DMS153 (cell line): ENCODE measurements around the gene CSF1.

Experiments used
- DNase-seq: peaks from one replicate; lab custom pipeline; 2025; lab: John Stamatoyannopoulos, UW

The CSF1 gene

DNA sequence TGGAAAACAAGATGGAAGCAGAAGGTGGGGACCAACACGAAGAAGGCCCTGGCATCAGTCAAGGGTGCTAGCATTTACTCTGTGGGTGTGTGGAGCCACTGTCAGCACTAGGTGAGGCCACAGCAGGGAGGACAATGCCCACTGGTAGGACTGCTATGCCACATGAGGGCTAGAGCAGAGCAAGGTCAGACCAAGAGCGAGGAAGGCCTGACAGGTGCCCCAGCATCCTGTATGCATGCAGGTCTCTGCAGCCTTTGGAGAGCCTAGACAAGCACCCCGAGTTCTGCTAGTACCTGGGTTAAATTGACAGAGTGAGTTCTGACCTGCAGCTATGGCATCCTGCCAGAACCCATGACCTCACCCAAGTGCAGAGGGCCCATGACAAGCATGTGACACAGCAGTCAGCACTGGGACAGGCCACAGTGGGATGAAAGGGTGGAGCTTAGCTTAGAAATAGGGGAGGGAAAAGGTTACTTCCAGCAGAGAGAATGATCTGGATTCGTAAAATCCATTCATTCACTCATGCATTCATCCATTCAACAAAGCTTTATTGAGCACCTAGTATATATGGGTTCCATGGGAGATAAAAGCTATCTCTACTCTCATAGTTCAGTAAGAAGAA lies 9.0 kb upstream of the CSF1 start:
- DNase-seq, result no peak

DNA sequence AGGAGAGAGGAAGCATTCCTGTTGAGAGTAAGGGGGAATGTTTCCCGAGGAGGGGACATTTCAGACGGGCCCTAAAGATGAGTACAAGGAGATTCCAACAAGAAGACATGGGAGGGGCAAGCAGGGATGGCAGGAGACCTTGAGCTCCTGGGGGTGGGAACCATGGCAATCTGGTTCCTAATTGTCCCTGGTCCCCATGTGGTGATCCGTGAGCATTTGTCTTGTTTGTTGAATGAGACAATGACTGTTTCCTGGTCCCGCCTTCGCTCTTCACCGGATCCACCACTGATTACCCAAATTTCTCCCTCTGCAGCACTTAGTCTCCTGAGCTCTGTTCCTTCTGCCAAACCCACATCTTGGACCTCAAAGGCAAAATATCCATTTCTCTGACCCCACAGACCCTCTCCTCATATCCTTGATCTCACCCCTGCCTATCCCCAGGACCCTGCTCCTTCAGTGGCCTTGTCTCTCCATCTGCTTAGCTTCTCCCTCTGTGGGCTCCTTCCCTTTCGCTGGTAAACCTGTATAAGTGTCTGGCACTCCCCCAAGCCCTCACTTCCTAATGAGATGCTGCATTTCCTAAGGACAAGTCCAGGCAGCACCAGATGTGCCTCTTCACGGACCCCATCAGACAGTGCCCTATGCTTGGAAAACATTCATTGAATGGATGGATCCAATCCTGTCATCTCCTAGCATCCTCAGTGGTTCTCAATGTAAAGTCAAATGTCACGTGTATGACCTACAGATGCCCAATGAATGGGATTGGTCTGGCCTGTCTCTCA lies 8.3 kb upstream of the CSF1 start:
- DNase-seq, result no peak

DNA sequence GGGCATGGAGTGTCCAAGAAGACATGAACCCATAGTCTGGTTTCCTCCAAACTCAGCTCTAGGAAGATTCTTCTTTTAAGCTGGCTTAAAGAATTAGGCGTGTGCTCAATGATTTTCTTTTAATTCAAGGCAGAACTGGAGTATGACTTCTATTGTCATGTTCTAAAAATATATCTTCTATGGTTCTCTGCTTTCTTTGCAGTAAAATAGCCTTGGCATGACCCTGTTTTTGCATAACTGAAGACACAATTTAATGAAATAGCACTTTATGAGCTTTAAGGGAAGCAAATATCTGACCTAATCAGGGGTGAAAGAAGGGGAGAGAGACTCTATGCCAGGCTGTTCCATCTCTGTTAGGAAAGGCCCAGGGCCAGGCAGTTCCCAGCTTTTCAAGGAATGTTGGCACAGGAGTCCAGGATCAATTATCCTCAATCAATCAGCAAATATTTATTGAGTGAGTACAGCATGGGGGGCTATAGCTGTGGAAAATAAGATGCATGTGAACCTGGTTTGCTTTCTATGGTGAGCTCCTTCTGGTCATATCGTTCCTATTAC lies 7.2 kb upstream of the CSF1 start:
- no peak for DNase-seq

DNA sequence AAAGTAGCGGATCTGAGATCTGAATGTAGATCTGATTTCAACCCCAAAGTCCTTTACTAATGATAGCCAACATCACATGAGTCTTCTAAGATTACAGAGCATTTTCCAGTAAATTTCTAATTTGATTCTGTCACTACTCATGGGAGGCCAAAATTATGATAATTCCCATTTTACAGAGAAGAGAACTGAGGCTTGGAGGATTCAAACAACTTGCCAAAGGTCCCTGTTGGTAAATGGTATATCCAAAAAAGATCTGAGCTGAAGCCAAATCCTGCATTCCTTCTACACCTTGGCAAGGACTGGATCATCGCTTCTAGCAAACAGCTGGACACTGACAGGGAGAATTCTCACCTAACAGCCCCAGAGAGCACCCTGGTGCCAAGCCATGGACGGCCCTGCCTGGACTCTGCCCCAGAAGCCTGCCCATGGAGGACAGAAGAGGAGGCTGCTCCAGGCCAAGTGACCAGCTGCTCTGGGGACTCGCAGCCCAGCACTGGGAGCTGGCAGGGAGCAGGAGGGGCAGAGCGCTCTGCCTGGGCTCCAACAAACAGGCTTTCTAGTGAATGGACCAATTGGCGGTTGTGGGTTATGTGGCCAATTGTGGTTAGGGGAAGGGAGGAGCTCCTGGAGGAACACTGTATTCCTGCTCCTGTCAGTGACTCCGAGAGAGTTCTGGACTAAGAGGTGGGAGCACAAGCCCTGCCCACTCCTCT lies 6.4 kb upstream of the CSF1 start:
- no peak for DNase-seq

DNA sequence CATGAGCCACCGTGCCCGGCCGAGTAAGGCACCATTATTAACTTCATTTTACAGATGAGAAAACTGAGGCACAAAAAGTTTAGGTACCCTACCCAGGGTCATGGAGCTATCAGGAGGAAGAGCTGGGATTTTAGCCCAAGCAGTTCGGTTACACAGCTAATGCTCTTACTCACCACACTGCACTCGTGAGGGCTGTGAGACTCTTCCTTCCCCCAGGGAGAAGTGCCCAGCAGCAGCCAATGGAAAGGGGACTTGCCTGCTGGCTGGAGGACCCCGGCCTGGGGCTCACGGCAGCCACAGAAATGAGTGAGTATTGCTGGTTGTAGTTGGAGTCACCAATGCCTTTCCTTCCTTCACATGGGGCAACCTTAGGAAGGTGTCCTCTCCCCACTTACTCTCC lies 5.2 kb upstream of the CSF1 start:
- no peak for DNase-seq

DNA sequence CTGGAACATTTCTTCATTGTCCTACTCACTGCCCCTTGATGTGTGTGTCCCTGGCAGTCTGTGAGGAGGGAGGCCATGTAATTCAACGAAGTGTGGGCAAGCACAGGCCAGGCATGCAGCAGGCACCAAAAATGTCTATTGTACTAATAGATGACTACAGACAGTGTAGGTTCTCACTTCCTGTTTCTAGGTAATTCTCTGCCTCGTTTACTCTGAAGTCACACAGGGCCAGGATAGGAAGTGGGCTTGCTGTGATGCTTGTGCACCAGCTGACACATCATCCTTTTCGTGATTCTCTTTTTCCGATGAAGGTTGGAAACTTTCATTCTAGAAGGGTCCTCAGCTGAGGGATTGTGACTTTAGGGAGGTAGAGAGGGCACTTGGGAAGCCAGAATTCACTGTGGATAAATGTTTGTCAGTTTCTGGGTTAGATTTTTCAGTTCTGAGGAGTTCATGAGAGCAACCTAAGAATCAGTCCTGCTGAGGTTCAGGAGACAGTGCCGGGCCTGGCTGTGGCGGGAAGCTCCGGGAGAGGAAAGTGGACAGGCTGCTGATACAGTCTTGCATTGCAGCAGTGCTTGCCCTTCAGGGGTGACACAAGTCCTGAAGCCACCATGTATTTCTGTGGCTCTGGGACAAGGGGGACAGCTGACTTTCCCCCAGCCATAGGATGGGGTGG lies 4.3 kb upstream of the CSF1 start:
- no peak for DNase-seq

DNA sequence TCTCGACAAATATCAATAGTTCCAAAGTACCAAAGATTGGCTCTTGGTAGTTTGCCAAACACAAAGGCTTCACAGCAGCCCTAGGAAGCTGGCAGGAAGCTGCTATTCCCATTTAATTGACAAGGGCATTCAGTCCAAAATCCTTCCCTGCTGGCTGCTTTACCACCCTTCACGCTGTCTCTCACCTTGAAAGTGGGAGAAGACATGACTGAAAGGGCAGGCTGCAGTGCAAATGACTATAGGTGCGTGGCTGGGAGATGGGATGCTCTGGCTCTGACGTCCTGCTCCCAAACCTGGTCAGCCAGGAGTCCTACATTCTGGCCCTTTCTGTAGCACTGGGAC lies 3.8 kb upstream of the CSF1 start:
- DNase-seq, result no peak

DNA sequence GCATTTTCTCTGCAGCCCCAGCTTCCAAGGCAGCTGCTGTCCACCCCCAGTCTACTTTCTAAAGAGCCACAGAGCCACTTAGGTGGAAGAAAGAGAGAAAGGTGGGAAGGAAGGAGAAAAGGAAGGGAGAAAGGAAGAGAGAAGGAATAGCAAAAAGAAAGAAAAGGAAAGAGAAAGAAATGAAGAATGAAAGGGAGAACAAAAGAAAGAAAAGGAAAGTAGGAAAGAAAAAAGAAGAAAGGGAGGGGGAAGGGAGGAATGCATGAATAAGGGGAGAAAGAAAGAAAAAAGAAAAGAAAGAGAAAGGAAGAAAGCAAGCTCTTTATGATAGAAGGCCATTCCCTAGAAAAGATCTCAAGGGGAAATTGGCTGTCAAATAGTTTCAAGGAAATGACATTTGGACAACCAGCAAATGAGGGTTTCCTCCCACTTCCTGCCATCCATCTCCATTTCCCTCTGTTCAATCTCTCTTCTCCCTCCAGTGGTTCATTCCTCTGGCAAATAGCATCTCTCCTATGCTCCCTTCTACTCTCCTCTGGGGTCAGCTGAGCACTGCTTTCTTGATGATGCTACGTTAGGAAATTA lies 3.4 kb upstream of the CSF1 start:
- no peak for DNase-seq

DNA sequence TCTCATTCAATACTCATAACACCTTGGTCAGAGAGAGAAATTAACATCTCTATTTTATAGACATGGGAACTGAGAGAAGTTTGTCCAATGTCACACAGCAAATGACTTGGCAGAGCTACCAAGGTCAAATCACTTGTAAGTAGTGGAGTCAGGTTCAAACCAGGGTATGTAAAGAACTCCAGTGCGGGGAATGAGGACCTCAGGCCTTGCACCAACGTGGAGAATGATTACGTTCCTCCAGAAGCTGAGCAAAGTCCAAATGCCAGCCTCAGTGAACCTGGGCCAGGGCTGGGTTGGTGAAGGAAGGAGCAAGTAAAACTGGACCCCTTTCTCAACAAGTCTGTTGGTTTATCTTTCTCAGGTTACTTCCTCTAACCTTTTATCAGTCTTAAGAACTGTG lies 1.8 kb upstream of the CSF1 start:
- DNase-seq, result no peak

DNA sequence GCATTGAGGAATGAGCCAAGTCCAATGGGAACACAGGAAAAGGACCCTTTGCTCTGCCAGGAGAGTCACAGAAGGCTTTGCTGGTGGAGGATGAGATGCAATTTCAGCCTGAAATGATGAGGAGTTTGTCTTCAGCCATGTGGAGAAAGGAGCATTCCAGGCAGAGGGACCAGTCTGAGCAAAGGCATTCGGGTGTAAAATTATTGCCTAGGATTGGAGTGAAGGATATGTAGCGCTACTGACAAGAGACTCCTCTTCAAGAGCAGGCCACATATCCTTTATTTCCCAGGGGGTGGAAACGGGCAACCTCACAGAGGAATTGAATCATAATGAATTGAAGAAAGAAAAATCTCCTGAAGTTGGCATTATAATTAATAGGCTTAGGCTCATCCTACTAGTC lies 1.1 kb upstream of the CSF1 start:
- DNase-seq, result no peak

DNA sequence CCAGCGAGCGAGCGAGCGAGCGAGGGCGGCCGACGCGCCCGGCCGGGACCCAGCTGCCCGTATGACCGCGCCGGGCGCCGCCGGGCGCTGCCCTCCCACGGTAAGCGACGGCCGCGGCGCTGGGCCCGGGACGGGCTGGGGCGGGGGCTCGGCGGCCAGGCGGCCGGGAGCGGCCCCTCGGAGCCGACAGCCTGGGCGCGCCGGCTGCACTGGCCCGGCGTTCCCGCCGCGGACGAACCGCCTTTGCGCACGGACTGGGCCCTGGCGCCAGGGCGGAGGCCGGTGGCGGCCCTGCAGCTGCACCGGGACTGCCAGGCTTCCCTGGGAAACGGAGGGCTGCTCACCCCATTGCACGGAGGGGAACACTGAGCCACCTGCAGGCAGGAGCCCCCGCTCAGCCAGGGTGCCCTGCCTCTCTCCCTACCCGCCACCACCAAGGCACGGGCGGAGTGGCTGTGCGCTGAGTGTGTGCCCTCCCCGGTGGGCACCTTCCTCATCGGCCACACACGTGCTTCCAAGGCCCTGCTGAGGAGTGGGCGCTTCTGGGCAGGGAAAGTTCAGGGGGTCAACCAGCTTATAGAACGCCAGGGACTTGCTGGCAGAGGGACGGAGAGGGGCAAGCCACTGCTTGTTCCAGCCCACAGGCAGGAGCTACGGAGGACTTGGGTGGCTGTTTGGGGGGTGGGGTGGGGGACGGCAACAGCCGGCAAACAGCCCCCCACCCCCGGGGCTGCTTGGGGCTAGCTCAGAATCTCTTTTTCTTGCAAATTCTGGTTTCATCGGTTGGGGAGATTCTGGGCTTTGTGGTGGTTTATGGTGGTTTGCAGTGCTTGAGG lies 532 bp downstream of the CSF1 start:
- no peak for DNase-seq

DNA sequence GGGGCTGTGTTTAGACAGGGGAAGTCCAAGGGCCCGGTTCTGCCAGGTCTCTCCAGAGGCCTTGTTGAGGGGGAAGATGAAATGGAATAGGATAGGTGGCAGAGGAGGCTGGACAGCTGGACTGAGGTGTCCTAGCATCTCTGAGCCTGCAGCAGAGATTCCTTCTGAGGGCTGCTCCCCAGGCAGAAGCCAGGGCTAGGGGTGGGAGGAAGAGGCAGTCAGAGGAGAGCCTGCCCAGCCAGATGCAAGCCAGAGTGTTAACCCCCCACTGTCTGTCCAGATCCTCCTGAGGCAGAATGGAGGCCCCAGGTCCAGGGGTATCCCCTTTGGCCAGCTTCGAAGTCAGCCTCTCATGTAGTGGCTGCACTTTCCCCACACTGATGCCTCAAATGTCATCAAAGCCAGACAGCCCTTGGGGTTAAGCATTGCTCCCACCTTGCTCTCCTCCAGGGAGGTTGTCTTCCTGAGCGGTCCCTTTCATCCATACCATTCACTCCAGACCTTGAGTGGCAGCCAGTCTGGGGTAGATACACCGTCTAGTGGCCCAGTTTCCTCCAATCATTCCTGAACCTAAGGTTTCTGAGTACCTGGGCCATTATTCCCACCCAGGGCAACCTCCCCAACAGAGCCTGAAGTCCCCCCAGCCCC lies 1.7 kb downstream of the CSF1 start:
- DNase-seq, result no peak

DNA sequence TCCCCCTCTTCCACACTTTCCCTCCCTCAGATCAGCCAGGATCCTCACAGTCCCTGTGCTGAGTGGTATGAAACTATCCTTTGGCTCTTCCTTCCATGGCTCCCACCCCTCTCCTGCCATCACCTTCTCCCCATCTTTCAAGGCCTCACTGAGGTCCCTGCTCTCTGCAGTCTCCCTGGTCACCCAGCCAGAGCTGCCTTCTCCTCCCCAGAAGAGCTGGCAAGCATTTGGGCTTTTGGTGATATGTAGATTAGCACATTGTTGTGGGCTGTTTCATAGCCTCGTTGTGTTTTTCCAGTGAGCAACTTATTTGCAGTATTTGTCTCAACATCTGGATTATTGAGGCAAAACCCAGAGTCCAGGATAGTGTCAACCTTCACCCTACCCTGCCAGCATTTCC lies 2.2 kb downstream of the CSF1 start:
- DNase-seq, result no peak

DNA sequence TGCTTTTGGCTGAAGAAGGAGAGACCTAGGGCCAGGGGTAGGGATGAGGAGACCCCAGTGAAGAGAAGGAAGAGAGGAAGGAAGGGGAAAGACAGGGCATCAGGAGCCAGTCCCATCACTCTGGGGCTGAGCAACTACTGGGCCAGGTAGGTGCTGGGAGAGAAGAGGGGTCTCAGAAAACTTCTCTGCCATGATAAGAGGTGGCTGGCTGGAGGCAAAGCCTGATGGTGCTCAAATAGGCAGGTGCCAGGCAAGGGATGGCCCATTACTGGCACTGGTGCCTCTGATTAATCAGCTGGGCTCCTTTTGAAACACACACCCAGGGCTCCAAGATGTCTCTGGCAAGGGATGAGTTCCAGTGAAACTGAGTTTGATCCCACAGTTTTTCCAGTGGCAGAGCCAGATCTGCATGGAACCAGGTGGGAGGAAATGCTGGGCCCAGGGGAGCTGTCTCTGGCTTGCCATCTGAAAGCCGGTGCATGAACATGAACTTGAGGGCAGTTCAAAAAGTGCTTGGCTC lies 2.8 kb downstream of the CSF1 start:
- DNase-seq, result no peak

DNA sequence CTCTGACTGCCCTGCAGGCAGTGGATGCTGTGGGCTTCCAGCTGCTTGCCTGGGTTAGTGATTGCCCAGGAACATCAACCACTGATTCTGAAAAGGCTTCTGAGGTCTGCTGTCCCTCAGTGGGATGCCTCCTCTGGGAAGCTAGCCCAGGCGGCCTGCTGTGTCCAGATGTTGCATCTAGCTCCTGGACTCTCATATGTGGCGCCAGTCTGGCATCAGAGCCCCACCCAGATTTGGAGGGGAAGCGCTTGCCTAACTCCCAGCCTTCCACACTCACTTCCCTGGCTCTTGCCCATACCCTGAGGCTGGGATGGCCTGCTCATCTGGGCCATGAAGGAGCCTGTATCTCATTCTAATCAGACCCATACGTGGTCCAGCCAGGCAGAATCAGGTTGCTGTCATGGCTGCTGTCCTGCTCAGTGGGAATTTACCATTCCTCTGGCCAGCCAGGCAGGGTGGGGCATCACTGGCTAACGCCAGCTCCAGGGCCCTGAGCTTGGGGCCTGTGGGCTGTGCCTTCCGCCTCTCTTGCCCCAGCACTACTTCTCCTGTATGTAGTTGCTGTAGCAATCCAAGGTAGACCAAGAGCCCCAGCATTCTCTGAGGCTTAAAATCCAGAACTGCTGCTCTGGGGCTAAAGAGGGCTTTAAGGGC lies 4.1 kb downstream of the CSF1 start:
- DNase-seq, result no peak

DNA sequence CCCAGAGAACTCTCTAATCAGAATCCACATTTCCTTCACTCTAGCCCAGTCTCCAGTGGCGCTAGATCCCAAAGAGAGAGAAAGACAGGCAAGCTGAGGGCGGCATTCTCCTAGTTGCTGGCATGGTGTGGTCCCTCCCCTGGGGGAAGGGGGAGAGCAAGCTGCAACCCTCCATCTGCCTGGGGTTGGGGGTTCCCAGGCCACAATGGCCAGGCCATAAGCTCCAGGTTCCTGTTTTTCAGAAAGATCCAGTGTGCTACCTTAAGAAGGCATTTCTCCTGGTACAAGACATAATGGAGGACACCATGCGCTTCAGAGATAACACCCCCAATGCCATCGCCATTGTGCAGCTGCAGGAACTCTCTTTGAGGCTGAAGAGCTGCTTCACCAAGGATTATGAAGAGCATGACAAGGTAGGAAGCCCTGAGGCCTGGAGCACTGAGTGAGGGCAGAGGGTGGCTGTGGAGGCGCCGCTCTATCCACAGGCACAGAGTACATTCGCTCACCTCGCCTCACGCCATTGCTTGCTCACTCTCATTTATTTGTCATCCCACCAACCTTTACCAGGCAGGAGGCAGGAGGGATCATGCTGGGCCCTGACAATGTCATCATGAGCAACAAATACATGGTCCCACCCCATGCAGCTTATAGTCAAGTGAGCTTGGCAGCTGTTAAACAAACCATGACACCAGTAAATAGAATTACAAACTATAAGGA lies 6.6 kb downstream of the CSF1 start:
- DNase-seq, result no peak

DNA sequence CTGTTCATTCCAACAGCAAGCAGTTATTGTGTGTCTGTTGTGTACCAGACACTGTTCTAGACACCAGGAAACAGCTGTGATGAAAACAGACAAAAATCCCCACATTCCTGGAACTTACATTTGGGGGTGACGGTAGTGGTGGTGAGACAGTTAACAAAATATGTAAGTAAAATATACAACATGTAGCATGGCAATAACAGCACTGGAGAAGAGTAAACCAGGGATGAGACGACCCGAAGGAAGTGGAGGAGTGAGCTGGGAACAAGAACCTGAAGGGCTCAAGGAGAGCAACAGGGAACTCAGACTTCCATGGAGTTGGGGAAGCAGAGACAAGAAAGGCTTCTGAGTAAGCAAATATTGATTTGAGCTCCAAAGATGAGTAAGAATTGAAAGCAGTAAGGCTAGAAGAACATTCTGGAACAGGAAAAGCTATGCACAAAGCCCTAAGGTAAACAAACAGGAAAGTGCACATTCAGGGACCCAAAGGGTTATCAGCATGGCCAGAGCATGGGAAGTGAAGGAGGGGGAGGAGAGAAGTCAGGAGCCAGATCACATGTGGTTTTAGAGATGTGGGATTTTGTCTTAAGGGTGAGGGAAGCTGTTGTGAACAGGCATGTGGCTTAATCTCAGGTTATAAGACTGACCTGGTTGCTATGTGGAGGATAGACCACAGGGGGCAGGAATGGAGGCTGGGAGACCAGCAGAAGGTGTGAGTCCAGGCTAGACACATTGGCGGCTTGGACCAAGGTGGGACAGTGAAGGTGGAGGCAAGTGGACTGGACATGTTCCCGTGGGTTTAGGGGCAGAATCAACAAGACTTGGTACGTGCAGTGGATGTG lies 7.3 kb downstream of the CSF1 start:
- DNase-seq, result no peak

DNA sequence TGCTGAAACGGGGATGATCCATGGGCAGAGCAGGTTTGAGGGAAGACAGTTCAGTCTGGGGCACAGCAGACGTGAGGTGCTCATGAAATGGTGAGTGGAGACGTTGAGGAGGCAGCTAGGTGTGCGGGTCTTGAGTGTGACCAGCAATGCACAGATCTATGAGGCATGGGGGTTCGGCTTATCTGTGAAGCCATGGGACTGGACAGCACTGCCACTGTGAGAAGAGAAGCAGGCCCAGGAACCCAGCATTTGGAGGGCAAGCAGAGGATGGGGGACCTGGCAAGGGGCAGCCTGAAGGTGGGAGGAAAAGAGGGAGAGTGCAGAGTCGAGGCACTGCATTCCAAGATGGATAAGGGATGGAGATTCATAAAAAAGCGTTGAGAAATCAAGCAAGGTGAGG lies 8.0 kb downstream of the CSF1 start:
- no peak for DNase-seq
